ENCODE data around the gene RPP25.

Gene RPP25

GRCh38 chr15:74956648-74957475 lies at the start of gene RPP25:
Gene RPP25 (minus strand): TSS chr15:74956772. CDS start chr15:74956583, 189 bp downstream.
- Histone ChIP-seq H3K36me3 (replicated peaks) (no peaks in the 10 kb centered on the region), H3K4me1 (peaks cover 47% of the 10 kb centered on the region), H3K27me3 (ENCODE audit: low read depth) (no peaks in the 10 kb centered on the region), H3K9me3 (no peaks in the 10 kb centered on the region), H3K4me3 (peak within 1 kb of the TSS; percentile 28)
- peak; percentile 94 to 96 for DNase-seq (ENCODE audit: low spot score in 2 of 2)
- in situ Hi-C loops (cut with MboI; ENCODE audit: low sequenced_read_pairs) = loop anchor here (5.0 kb wide), 1 partner anchor 335 kb away; no protein-coding TSS in a partner anchor

DNA sequence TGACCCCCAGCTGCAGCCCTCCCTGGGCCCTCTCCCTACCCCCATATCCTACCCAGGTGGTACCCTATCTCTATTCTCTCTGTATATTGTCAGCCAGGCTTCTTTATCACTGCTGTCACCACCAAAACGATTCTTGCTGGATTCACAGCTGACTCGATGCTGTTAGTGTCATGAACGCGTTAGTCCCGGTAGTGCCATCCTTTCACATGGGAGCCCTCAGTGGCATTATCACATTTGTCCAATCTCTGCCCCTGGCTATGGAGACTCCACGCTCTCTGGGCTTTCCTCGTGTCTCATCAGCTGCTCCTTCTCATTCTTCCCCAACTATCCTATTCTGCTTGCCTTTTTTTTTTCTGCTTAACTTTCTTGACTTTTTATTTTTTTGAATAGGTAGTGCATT lies 45.8 kb upstream of the RPP25 start:
- Histone ChIP-seq H3K36me3 (replicated peaks) (no peaks in the 10 kb centered on the region), H3K4me3 (no peak overlapping the region), H3K9me3 (no peaks in the 10 kb centered on the region), H3K4me1 (no peaks in the 10 kb centered on the region), H3K27me3 (ENCODE audit: low read depth) (no peaks in the 10 kb centered on the region)
- in situ Hi-C loops (cut with MboI; ENCODE audit: low sequenced_read_pairs) = no loop called here
- no peak for DNase-seq (ENCODE audit: low spot score in 2 of 2)

- no peaks in the 10 kb centered on the region for H3K36me3 ChIP-seq (replicated peaks)
- no peaks in the 10 kb centered on the region for H3K4me1 ChIP-seq
- no peaks in the 10 kb centered on the region for H3K27me3 ChIP-seq (ENCODE audit: low read depth)
- H3K9me3 ChIP-seq = no peaks in the 10 kb centered on the region
- in situ Hi-C loops (cut with MboI; ENCODE audit: low sequenced_read_pairs) = no loop called here
- H3K4me3 ChIP-seq = no peak overlapping the region
- no peak for DNase-seq (ENCODE audit: low spot score in 2 of 2)
Observed at GRCh38 chr15:75001310-75001709, 44.7 kb upstream of the RPP25 start.

GRCh38 chr15:74997543-74997942 lies 41.0 kb upstream of the RPP25 start:
- H3K36me3 ChIP-seq (replicated peaks) = no peaks in the 10 kb centered on the region
- H3K4me1 ChIP-seq = peaks cover 5% of the 10 kb centered on the region
- DNase-seq (ENCODE audit: low spot score in 2 of 2) = no peak
- H3K4me3 ChIP-seq = no peak overlapping the region
- H3K27me3 ChIP-seq (ENCODE audit: low read depth) = no peaks in the 10 kb centered on the region
- no peaks in the 10 kb centered on the region; the same call in 1 of the 2 replicates for H3K9me3 ChIP-seq
- in situ Hi-C loops (cut with MboI; ENCODE audit: low sequenced_read_pairs) = no loop called here

GRCh38 chr15:74997141-74997540 lies 40.6 kb upstream of the RPP25 start:
- no peak for DNase-seq (ENCODE audit: low spot score in 2 of 2)
- no peaks in the 10 kb centered on the region for H3K36me3 ChIP-seq (replicated peaks)
- H3K9me3 ChIP-seq = no peaks in the 10 kb centered on the region; the same call in 1 of the 2 replicates
- H3K4me1 ChIP-seq = peaks cover 5% of the 10 kb centered on the region
- H3K4me3 ChIP-seq = no peak overlapping the region
- H3K27me3 ChIP-seq (ENCODE audit: low read depth) = no peaks in the 10 kb centered on the region
- in situ Hi-C loops (cut with MboI; ENCODE audit: low sequenced_read_pairs) = no loop called here

GRCh38 chr15:74995779-74996765 lies 39.5 kb upstream of the RPP25 start:
- H3K4me1 ChIP-seq = peaks cover 5% of the 10 kb centered on the region

DNA sequence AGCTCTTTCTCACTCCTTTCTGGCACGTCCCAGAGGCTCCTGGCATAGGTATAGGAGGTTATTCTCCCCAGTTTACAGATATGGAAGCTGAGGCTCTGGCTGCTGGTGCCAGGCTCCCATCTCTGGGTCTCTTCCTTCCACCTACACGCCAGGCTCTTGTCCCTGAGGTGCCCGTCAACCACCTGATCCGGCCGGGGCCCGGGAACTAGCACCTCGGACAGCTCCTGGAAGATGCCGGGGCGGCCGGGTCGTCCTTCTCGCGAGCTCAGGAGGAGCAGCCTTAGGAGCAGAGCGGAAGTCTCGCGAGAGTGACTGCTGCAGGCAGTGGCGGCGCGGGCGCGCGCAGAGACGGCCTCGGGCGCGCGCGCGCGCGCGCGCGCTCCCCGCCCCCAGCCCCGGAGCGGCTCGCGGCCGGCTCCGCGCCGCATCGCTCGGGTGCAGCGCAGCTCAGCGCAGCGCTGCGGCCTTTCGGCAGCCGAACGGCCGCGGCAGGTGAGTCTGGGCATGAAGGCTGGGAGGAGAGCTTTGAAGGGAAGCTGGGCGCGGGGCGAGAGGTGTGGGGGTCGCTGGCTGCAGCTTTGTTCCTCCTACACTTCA lies 38.7 kb upstream of the RPP25 start, which contains the start of gene SCAMP5:
Gene SCAMP5, plus strand, starts transcription at position 382 of the 597 bp plus-strand sequence. CDS start 16,277 bp downstream, outside the sequence.
- Histone ChIP-seq H3K36me3 (replicated peaks) (no peaks in the 10 kb centered on the region), H3K27me3 (ENCODE audit: low read depth) (no peaks in the 10 kb centered on the region; the same call in none of the 2 replicates), H3K9me3 (no peaks in the 10 kb centered on the region; the same call in 1 of the 2 replicates), H3K4me3 (peak within 1 kb of the TSS; percentile 52), H3K4me1 (peaks cover 5% of the 10 kb centered on the region)
- peak; percentile 98 to 100 for DNase-seq (ENCODE audit: low spot score in 2 of 2)
- in situ Hi-C loops (cut with MboI; ENCODE audit: low sequenced_read_pairs) = no loop called here

More at GRCh38 chr15:74995779-74996765, 39.5 kb upstream of the RPP25 start:
- Histone ChIP-seq H3K9me3 (no peaks in the 10 kb centered on the region; the same call in 1 of the 2 replicates), H3K4me3 (peak overlapping the region; percentile 52), H3K27me3 (ENCODE audit: low read depth) (no peaks in the 10 kb centered on the region; the same call in 1 of the 2 replicates), H3K36me3 (replicated peaks) (no peaks in the 10 kb centered on the region)
- in situ Hi-C loops (cut with MboI; ENCODE audit: low sequenced_read_pairs) = no loop called here
- DNase-seq (ENCODE audit: low spot score in 2 of 2) = peak in 1 of 2 experiments; percentile 37

DNA sequence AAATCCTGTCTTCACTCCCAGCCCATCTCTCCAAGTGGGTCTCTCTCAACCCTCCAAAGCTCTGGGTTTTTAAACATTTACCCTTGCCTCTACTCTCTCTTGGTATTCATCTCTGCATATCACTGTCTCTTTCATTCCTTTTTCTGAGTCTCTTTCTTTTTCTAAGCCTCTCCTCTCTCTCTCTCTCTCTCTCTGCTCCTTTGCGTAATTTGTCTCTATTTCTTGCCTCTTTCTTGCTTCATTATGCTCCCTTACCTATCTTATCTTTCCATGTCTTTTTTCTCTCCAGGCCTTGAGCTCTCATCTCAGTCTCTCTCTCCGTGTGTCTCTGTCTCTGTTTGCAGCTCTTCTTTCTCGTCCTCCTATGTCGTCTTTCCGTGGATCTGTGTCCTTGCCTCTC lies 38.1 kb upstream of the RPP25 start:
- DNase-seq (ENCODE audit: low spot score in 2 of 2) = no peak
- Histone ChIP-seq H3K36me3 (replicated peaks) (no peaks in the 10 kb centered on the region), H3K27me3 (ENCODE audit: low read depth) (peaks cover 2% of the 10 kb centered on the region), H3K4me1 (peaks cover 5% of the 10 kb centered on the region), H3K4me3 (no peak overlapping the region; the same call in 1 of the 2 replicates), H3K9me3 (no peaks in the 10 kb centered on the region; the same call in 1 of the 2 replicates)
- in situ Hi-C loops (cut with MboI; ENCODE audit: low sequenced_read_pairs) = no loop called here

DNA sequence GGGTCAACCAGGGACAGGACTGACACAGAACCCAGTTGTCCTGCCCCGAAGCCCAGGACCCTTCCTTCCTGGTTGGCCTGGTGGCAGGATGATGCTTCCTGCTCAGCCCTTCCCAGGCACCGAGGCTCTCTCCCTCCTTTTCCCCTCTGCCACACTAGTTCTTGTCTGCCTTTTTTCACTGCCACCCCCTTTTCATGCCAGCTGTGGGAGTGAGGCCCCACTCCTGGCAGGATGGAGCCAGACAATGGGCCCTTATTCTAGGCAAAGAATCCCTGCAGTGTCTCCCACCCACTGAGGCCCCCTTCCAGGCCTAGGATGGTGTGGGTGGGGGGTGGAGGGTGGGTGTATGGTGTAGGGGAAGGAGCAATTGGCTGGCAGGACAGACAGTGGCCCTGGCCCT lies 37.7 kb upstream of the RPP25 start:
- DNase-seq (ENCODE audit: low spot score in 2 of 2) = no peak
- no peaks in the 10 kb centered on the region for H3K36me3 ChIP-seq (replicated peaks)
- H3K27me3 ChIP-seq (ENCODE audit: low read depth) = peaks cover 2% of the 10 kb centered on the region
- H3K4me3 ChIP-seq = no peak overlapping the region
- in situ Hi-C loops (cut with MboI; ENCODE audit: low sequenced_read_pairs) = no loop called here
- no peaks in the 10 kb centered on the region; the same call in 1 of the 2 replicates for H3K9me3 ChIP-seq
- H3K4me1 ChIP-seq = peaks cover 5% of the 10 kb centered on the region

GRCh38 chr15:74992619-74993018 lies 36.0 kb upstream of the RPP25 start:
- H3K9me3 ChIP-seq = no peaks in the 10 kb centered on the region; the same call in 1 of the 2 replicates
- H3K36me3 ChIP-seq (replicated peaks) = no peaks in the 10 kb centered on the region
- no peak for DNase-seq (ENCODE audit: low spot score in 2 of 2)
- no peak overlapping the region for H3K4me3 ChIP-seq
- in situ Hi-C loops (cut with MboI; ENCODE audit: low sequenced_read_pairs) = no loop called here
- peaks cover 2% of the 10 kb centered on the region for H3K27me3 ChIP-seq (ENCODE audit: low read depth)
- H3K4me1 ChIP-seq = peaks cover 5% of the 10 kb centered on the region

DNA sequence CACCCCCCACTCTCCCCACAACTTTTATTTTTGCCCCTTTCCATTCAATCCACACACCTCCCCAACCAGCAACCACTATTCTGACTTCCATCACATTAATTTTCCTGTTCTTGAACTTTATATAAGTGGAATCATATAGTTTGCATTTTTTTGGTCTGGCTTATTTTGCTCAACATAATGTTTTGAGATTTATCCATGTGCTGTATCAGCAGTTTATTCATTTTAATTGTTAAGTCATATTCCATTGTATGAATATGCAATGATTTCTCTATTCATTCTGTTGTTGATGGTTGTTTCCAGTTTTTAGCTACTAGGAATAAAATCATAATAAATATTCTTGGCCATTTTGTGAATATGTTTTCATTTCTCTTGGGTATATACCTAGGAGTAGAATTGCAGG lies 33.0 kb upstream of the RPP25 start:
- H3K4me3 ChIP-seq = no peak overlapping the region
- no peaks in the 10 kb centered on the region for H3K4me1 ChIP-seq
- no peak for DNase-seq (ENCODE audit: low spot score in 2 of 2)
- peaks cover 12% of the 10 kb centered on the region for H3K27me3 ChIP-seq (ENCODE audit: low read depth)
- H3K9me3 ChIP-seq = no peaks in the 10 kb centered on the region
- H3K36me3 ChIP-seq (replicated peaks) = no peaks in the 10 kb centered on the region
- in situ Hi-C loops (cut with MboI; ENCODE audit: low sequenced_read_pairs) = no loop called here

DNA sequence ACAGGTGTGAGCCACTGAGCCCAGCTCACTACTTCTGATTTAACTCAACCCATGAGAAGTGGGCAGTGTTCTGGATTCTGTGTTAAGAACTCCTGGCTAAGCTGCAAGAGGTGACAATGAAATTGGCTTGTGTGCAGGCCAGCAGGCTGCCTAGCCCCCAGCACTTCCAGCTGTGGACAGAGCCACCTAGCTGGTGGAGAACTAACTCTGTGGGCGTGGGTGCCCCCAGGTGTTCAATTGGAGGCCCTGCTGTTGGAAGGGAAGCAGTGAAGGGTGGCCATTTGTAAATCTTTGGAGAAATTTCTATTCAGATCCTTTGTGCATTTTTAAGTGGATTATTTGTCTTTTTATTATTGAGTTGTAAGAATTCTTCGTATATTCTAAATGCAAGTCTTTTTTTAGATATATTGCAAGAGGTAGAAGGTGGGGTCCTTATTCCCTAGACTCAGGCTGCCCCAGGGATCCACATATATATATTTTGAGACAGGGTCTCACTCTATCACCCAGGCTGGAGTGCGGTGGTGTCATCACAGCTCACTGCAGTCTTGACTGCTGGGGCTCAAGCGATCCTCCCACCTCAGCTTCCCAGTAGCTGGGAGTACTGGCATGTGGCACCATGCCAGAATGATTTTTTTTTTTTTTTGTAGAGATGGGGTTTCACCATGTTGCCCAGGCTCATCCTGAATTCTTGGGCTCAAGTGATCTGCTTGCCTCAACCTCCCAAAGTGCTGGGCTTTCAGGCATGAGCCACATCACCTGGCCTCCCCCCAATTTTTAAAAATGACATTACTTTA lies 31.6 kb upstream of the RPP25 start:
- Histone ChIP-seq H3K4me1 (no peaks in the 10 kb centered on the region), H3K27me3 (ENCODE audit: low read depth) (peaks cover 22% of the 10 kb centered on the region), H3K9me3 (no peaks in the 10 kb centered on the region), H3K4me3 (no peak overlapping the region), H3K36me3 (replicated peaks) (no peaks in the 10 kb centered on the region)
- in situ Hi-C loops (cut with MboI; ENCODE audit: low sequenced_read_pairs) = no loop called here
- peak; percentile 71 to 85 for DNase-seq (ENCODE audit: low spot score in 2 of 2)
